GM10248 (cell line): Measurements from ENCODE around the gene TMCO2.

Experiments used
- CTCF ChIA-PET: fragments of 300-600 bp; sonication (Branson Sonifier 250); formaldehyde crosslinking; extraction: SDS; loops from one replicate; lab custom pipeline; 2021; ENCODE audit warnings: antibody characterized with exemption; lab: Yijun Ruan, JAX
- POLR2A ChIA-PET: fragments of 350-650 bp; sonication (Branson Sonifier 250); formaldehyde crosslinking; extraction: SDS; loops from one replicate; lab custom pipeline; 2020; ENCODE audit warnings: antibody characterized with exemption; lab: Yijun Ruan, JAX
- DNase-seq: peaks from one replicate; pipeline ENCODE4 v3.0.0; 2012; ENCODE audit errors: extremely low spot score
- TF ChIP-seq, protein P1 (sequence below): IDR thresholded peaks from 2 replicates; pipeline ENCODE4 v1.5.1; 2012; ENCODE audit warnings: mild to moderate bottlenecking, low read depth; ENCODE audit errors: extremely low read depth, missing control alignments, control extremely low read depth

TMCO2 gene

DNA sequence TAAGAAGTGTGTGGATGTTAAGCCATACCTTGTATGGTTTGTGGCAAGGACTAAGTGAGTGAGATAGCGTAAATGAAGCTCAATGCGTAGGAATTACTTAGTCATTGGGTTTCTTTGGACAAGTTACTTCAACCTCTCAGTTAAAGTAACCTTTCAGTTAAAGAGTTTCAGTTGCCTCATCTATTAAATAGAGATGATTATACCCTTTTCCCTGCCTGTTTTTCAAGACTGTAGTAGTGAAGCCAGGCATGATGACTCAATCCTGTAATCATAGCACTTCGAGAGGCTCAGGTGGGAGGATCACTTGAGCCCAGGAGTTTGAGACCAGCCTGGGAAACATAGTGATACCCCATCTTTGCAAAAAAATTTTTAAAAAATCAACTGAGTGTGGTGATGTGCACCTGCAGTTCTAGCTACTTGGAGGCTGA lies 16.6 kb downstream of the TMCO2 start:
- TF ChIP-seq, protein P1, sequence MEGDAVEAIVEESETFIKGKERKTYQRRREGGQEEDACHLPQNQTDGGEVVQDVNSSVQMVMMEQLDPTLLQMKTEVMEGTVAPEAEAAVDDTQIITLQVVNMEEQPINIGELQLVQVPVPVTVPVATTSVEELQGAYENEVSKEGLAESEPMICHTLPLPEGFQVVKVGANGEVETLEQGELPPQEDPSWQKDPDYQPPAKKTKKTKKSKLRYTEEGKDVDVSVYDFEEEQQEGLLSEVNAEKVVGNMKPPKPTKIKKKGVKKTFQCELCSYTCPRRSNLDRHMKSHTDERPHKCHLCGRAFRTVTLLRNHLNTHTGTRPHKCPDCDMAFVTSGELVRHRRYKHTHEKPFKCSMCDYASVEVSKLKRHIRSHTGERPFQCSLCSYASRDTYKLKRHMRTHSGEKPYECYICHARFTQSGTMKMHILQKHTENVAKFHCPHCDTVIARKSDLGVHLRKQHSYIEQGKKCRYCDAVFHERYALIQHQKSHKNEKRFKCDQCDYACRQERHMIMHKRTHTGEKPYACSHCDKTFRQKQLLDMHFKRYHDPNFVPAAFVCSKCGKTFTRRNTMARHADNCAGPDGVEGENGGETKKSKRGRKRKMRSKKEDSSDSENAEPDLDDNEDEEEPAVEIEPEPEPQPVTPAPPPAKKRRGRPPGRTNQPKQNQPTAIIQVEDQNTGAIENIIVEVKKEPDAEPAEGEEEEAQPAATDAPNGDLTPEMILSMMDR = no peak
- CTCF ChIA-PET = interaction anchor here (0.9 to 1.7 kb wide), 5 partner anchors 10 to 140 kb away, joined by 3 to 5 read pairs (median 3); no protein-coding TSS in a partner anchor
- no peak for DNase-seq
- POLR2A ChIA-PET = no interaction called here

- no peak for DNase-seq
- TF ChIP-seq, protein P1 = no peak
- CTCF ChIA-PET = interaction anchor here (1.0 to 2.0 kb wide), 5 partner anchors 26 to 122 kb away, joined by 3 to 6 read pairs (median 5); no protein-coding TSS in a partner anchor
- POLR2A ChIA-PET = no interaction called here
These were observed 17.6 kb downstream of the TMCO2 start for GRCh38 chr1:40265298-40265697.

DNA sequence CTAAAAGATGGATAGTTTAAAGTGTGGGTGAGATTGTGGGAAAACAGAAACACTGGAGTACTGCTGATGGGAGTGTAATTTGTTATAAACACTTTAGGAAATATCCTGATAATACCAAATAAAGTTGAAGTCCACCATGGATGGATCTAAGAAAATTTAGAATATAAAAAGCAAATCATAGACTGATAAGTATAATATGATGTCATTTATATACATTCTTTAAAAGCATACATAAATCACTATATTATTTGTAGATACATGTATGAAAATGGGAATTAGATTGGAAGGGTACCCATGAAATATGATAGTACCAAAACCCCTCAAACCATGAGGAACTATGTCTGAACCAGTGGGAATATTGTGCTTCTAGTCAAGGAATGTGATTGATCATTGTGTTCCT lies 18.2 kb downstream of the TMCO2 start:
- ChIA-PET CTCF (interaction anchor here (1.0 to 2.0 kb wide), 7 partner anchors 10 to 122 kb away, joined by 3 to 6 read pairs (median 5); no protein-coding TSS in a partner anchor), POLR2A (no interaction called here)
- TF ChIP-seq, protein P1 = no peak
- no peak for DNase-seq

DNA sequence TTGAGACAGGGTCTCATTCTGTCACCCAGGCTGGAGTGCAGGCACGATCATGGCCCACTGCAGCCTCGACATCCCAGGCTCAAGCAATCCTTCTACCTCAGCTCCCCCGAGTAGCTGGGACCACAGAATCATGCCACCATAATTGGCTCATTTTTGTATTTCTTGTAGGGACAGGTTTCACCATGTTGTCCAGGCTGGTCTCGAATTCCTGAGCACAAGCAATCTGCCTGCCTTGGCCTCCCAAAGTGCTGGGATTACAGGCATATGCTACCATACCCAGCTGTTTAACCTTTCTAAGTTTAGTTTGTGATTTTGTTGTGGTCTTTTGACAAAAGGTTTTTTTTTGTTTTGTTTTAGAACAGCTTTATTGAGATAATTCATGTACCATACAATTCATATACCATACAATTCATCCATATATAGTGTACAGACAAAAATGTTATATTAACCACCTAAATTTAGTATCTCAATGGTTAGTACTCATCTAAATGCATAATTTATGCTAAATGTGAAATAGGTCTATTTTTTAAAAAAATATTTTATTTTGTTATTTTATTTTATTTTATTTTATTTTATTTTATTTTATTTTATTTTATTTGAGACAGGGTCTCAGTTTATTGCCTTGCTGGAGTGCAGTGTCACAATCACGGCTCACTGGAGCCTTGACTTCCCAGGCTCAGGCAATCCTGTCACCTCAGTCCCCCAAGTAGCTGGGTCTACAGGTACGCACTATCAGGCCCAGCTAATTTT lies 19.2 kb downstream of the TMCO2 start:
- POLR2A ChIA-PET = interaction anchor here (0.6 kb wide), 1 partner anchor 32 kb away, joined by 11 read pairs; no protein-coding TSS in a partner anchor
- CTCF ChIA-PET = interaction anchor here (0.9 to 2.0 kb wide), 8 partner anchors 9 to 138 kb away, joined by 3 to 6 read pairs (median 4); no protein-coding TSS in a partner anchor
- no peak for DNase-seq
- TF ChIP-seq, protein P1 = no peak

DNA sequence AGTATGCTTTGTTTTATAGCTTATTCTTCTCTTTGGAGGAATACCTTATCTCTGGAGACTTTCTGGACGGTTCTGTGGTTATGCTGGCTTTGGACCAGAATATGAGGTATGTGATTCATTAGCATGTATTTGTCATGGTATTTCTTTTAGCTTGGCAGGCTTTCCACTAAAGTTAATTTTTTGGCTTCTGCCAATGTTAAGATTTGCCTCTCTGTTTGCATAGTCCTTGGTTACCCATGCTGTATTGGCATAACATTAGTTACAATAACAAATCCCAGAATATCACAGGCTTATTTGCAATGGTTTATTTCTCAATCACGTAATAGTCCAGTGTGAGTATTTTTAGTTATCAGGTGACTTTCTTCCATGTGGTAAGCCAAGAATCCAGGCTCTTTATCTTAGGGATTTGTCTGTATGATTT lies 20.0 kb downstream of the TMCO2 start:
- no peak for DNase-seq
- ChIA-PET POLR2A (no interaction called here), CTCF (interaction anchor here (1.6 to 2.0 kb wide), 2 partner anchors 8 to 27 kb away, joined by 3 to 5 read pairs; no protein-coding TSS in a partner anchor)
- TF ChIP-seq, protein P1 = no peak

DNA sequence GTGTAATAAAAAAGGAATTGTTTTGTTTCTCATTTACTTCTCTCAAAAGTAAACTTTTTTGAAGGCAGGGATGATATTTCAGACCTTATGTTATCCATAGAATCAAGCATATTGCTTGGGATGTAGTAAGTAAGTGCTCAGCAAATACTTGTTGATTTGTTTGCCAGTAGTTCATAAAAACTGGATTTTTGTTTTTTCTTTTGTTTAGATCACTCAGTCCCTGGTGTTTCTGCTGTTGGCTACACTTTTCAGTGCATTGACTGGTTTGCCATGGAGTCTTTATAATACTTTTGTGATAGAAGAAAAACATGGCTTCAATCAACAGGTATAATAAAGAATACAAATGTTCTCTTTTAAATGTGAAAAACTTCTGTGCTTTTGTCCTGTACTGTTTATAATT lies 20.5 kb downstream of the TMCO2 start:
- CTCF ChIA-PET = interaction anchor here (1.6 kb wide), 1 partner anchor 7 kb away, joined by 3 read pairs; no protein-coding TSS in a partner anchor

More for the DNA sequence above, 20.5 kb downstream of the TMCO2 start:
- DNase-seq = no peak
- POLR2A ChIA-PET = no interaction called here
- TF ChIP-seq, protein P1 = no peak
